Central memory CD8-positive, alpha-beta T cell (primary cell): ENCODE data around the gene ELOVL7.
"Not testable (repeated sequence)": the region's sequence is repeated elsewhere in the genome, so short reads cannot be mapped to it uniquely, and the experiment has no call there.

Experiments used
- ATAC-seq: fragments of 150-1000 bp; cut with Tn5 transposase; replicated peaks from 2 replicates; pipeline ENCODE4 v1.10.0; 2022; ENCODE audit warnings: mild to moderate bottlenecking, moderate FRiP score, moderate number of reproducible peaks; ENCODE audit not compliant: poor library complexity, severe bottlenecking; ENCODE audit errors: extremely low read depth
- DNase-seq, 2 donors: peaks; one replicate each; pipeline ENCODE4 v3.0.0; 2021; ENCODE audit warnings: low spot score in 2 of 2
- H3K27ac Mint-ChIP-seq: one replicate; pipeline ENCODE4 v1.8.0; 2022; ENCODE audit warnings: low read depth, mild to moderate bottlenecking, moderate library complexity, mixed read lengths
- H3K27me3 Mint-ChIP-seq: one replicate; pipeline ENCODE4 v1.8.0; 2022; ENCODE audit warnings: mixed read lengths
- H3K36me3 Mint-ChIP-seq: one replicate; pipeline ENCODE4 v1.8.0; 2022; ENCODE audit warnings: mild to moderate bottlenecking, moderate library complexity, mixed read lengths; ENCODE audit not compliant: insufficient read depth
- H3K4me1 Mint-ChIP-seq: one replicate; pipeline ENCODE4 v1.8.0; 2022; ENCODE audit warnings: mixed read lengths
- H3K4me3 Mint-ChIP-seq: one replicate; pipeline ENCODE4 v1.8.0; 2022; ENCODE audit warnings: mild to moderate bottlenecking, moderate library complexity, mixed read lengths
- H3K9me3 Mint-ChIP-seq: one replicate; pipeline ENCODE4 v1.8.0; 2022; ENCODE audit warnings: mixed read lengths

ELOVL7 gene

GRCh38 chr5:60803712-60804111 is 40.4 kb downstream of the ELOVL7 start:
- Mint-ChIP-seq H3K4me3 (no peak overlapping the region), H3K27me3 (peaks cover 22% of the 10 kb centered on the region), H3K4me1 (no peaks in the 10 kb centered on the region), H3K9me3 (peaks cover 4% of the 10 kb centered on the region), H3K27ac (no peak overlapping the region), H3K36me3 (no peaks in the 10 kb centered on the region)
- ATAC-seq (no peak), DNase-seq (no peak)

- no peaks in the 10 kb centered on the region for H3K4me1 Mint-ChIP-seq
- no peak overlapping the region for H3K27ac Mint-ChIP-seq
- H3K4me3 Mint-ChIP-seq = no peak overlapping the region
- DNase-seq (no peak), ATAC-seq (no peak)
- peaks cover 4% of the 10 kb centered on the region for H3K9me3 Mint-ChIP-seq
- peaks cover 27% of the 10 kb centered on the region for H3K27me3 Mint-ChIP-seq
- H3K36me3 Mint-ChIP-seq = no peaks in the 10 kb centered on the region
Measured at GRCh38 chr5:60802986-60803385, 41.1 kb downstream of the ELOVL7 start.

- ATAC-seq (no peak), DNase-seq (no peak)
- H3K4me1 Mint-ChIP-seq = no peaks in the 10 kb centered on the region
- H3K4me3 Mint-ChIP-seq = no peak overlapping the region
- H3K36me3 Mint-ChIP-seq = no peaks in the 10 kb centered on the region
- H3K27me3 Mint-ChIP-seq = peaks cover 27% of the 10 kb centered on the region
- H3K27ac Mint-ChIP-seq = no peak overlapping the region
- H3K9me3 Mint-ChIP-seq = peaks cover 4% of the 10 kb centered on the region
Measured at GRCh38 chr5:60802226-60802625, 41.8 kb downstream of the ELOVL7 start.

- no peaks in the 10 kb centered on the region for H3K4me1 Mint-ChIP-seq
- DNase-seq (no peak), ATAC-seq (no peak)
- H3K9me3 Mint-ChIP-seq = no peaks in the 10 kb centered on the region
- no peaks in the 10 kb centered on the region for H3K36me3 Mint-ChIP-seq
- H3K4me3 Mint-ChIP-seq = no peak overlapping the region
- H3K27me3 Mint-ChIP-seq = peaks cover 29% of the 10 kb centered on the region
- H3K27ac Mint-ChIP-seq = no peak overlapping the region
Measured at GRCh38 chr5:60797482-60798153, 46.5 kb downstream of the ELOVL7 start.

DNA sequence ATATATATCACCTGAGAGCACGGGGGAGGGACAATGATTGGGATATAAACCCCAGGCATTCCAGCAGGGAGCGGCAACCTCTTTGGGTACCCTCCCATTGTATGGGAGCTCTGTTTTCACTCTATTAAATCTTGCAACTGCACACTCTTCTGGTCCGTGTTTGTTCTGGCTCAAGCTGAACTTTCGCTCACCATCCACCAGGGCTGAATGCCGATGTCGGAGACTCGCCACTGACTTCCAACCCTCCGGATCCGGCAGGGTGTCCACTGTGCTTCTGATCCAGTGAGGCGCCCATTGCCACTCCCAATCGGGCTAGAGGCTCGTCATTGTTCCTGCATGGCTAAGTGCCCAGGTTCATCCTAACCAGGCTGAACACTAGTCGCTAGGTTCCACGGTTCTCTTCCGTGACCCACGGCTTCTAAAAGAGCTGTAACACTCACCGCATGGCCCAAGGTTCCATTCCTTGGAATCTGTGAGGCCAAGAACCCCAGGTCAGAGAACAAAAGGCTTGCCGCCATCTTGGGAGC is 48.6 kb downstream of the ELOVL7 start:
- not testable (repeated sequence) for H3K4me3 Mint-ChIP-seq, H3K4me1 Mint-ChIP-seq, H3K36me3 Mint-ChIP-seq

DNA sequence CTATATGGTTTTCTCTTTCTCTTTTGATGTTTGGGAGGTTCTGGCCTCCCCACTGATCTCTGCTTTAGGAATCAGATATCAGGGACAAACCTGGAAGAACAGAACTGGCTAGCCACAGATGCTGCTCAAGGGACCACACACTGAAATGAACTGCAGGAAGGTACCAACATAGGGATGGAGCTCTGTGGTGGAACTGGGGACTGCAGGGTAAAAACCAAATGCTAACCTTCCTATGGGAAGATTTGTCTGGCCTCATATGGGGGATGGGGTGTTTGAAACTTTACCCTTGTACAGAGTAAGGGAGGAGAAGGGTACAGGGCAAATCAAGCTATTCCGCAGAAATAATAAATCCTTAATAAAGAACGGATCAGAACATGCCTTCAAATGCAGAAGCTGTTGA is 49.4 kb downstream of the ELOVL7 start:
- no peak for DNase-seq
- Mint-ChIP-seq H3K9me3 (no peaks in the 10 kb centered on the region), H3K27ac (no peak overlapping the region), H3K36me3 (no peaks in the 10 kb centered on the region), H3K4me3 (no peak overlapping the region), H3K4me1 (no peaks in the 10 kb centered on the region), H3K27me3 (peaks cover 44% of the 10 kb centered on the region)
- ATAC-seq = no peak

More for the DNA sequence above, 48.6 kb downstream of the ELOVL7 start:
- peaks cover 44% of the 10 kb centered on the region for H3K27me3 Mint-ChIP-seq
- not testable (repeated sequence) for H3K27ac Mint-ChIP-seq, ATAC-seq, DNase-seq, H3K9me3 Mint-ChIP-seq

DNA sequence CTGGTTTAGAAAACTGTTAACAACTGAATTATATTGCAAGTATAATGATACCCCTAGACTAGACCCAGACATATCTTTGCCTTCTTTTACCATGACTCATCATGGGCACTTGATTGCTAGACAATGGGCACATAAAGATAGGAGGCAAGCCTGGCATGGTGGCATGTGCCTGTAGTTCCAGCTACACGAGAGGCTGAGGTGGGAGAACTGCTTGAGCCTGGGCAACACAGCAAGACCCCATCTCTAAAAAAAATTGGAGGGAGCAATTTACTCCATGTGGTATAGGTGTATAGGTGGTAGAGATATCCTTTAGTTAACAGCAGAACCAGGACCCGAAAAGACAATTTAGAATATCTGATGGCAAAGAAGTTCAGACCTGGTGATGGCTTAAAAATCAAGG is 51.6 kb downstream of the ELOVL7 start:
- H3K4me3 Mint-ChIP-seq = no peak overlapping the region
- DNase-seq (no peak), ATAC-seq (no peak)
- no peaks in the 10 kb centered on the region for H3K9me3 Mint-ChIP-seq
- H3K36me3 Mint-ChIP-seq = no peaks in the 10 kb centered on the region
- H3K27ac Mint-ChIP-seq = no peak overlapping the region
- H3K4me1 Mint-ChIP-seq = no peaks in the 10 kb centered on the region
- H3K27me3 Mint-ChIP-seq = peaks cover 35% of the 10 kb centered on the region

DNA sequence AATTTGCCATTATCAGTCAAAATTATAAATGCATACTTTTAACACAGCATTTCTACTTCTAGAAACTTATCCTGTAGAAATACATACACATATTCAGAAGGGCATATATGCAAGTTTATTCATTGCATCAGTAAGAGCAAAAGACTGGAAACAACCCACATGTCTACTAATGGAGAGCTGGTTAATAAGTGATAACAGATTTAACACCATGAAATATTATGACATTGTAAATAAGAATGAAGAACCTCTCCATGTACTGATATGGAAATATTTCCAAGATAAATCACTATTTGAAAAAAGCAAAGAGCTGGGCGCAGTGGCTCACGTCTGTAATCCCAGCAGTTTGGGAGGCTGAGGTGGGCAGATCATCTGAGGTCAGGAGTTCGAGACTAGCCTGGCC is 54.5 kb downstream of the ELOVL7 start:
- Mint-ChIP-seq H3K4me1 (no peaks in the 10 kb centered on the region), H3K27ac (no peak overlapping the region), H3K27me3 (peaks cover 31% of the 10 kb centered on the region), H3K4me3 (no peak overlapping the region), H3K9me3 (no peaks in the 10 kb centered on the region), H3K36me3 (no peaks in the 10 kb centered on the region)
- DNase-seq = no peak
- no peak for ATAC-seq

- H3K27ac Mint-ChIP-seq = no peak overlapping the region
- ATAC-seq (no peak), DNase-seq (no peak)
- H3K4me3 Mint-ChIP-seq = no peak overlapping the region
- no peaks in the 10 kb centered on the region for H3K4me1 Mint-ChIP-seq
- H3K27me3 Mint-ChIP-seq = peaks cover 28% of the 10 kb centered on the region
- H3K9me3 Mint-ChIP-seq = no peaks in the 10 kb centered on the region
- no peaks in the 10 kb centered on the region for H3K36me3 Mint-ChIP-seq
Measured at GRCh38 chr5:60788863-60789513, 55.1 kb downstream of the ELOVL7 start.

DNA sequence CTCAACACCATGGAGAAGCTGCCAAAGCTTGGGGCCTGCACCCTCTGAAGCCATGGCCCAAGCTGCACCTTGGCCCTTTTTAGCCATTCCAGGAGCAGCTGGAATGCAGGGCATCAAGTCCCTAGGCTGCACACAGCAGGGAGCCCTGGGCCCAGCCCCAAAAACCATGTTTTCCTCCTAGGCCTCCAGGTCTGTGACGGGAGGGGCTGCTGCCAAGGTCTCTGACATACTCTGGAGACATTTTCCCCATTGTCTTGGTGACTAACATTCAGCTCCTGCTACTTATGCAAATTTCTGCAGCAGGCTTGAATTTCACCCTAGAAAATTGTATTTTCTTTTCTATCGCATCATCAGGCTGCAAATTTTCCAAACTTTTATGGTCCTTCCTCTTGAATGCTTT is 64.6 kb downstream of the ELOVL7 start:
- Mint-ChIP-seq H3K9me3 (peaks cover 5% of the 10 kb centered on the region), H3K4me3 (no peak overlapping the region), H3K27me3 (peaks cover 41% of the 10 kb centered on the region), H3K36me3 (no peaks in the 10 kb centered on the region), H3K27ac (no peak overlapping the region), H3K4me1 (no peaks in the 10 kb centered on the region)
- DNase-seq (no peak), ATAC-seq (no peak)

- Mint-ChIP-seq H3K27ac (no peak overlapping the region), H3K9me3 (peaks cover 10% of the 10 kb centered on the region), H3K4me1 (no peaks in the 10 kb centered on the region), H3K4me3 (no peak overlapping the region), H3K27me3 (peaks cover 61% of the 10 kb centered on the region), H3K36me3 (no peaks in the 10 kb centered on the region)
- DNase-seq (no peak), ATAC-seq (no peak)
Measured at GRCh38 chr5:60776343-60776742, 67.7 kb downstream of the ELOVL7 start.

DNA sequence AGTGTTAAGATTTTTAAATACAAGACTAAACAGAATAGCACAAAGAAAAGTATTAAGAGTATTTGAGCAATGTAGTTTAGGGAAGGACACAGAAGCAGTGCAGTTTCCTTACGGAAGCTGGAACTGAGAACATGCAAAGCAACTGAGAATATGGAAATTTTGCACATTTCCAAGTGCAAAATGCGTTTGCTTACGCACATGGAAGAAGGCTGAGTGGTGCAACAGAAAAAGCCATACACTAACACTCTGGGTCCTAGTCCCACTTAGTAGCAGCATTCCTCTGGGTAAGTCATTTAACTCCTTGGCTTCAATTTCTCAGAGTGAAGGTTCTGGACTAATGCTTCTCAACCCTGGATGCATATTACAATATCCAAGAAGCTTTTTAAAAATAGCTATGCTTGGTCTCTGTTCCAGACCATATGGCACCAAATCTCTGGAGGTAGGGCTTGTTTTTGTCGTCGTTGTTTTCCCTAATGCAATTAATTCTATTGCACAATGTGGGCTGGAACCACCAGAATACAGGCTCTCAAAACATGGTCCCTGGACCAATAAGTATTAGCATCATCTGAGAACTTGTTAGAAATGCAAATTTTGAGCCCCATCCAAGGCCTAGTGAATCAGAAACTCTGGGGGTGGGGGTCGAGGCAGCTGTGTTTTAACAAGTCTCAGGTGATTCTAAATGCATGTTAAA is 78.9 kb downstream of the ELOVL7 start:
- H3K4me1 Mint-ChIP-seq = no peaks in the 10 kb centered on the region
- ATAC-seq = no peak
- no peak overlapping the region for H3K27ac Mint-ChIP-seq
- no peak for DNase-seq
- no peaks in the 10 kb centered on the region for H3K9me3 Mint-ChIP-seq
- H3K27me3 Mint-ChIP-seq = no peaks in the 10 kb centered on the region
- H3K4me3 Mint-ChIP-seq = no peak overlapping the region
- H3K36me3 Mint-ChIP-seq = peaks cover 1% of the 10 kb centered on the region

- Mint-ChIP-seq H3K27ac (no peak overlapping the region), H3K4me3 (no peak overlapping the region), H3K36me3 (peaks cover 2% of the 10 kb centered on the region), H3K9me3 (no peaks in the 10 kb centered on the region), H3K27me3 (no peaks in the 10 kb centered on the region), H3K4me1 (no peaks in the 10 kb centered on the region)
- DNase-seq (no peak), ATAC-seq (no peak)
Measured at GRCh38 chr5:60763061-60763460, 81.0 kb downstream of the ELOVL7 start.
